ENCODE measurements around the gene ARRB1. TPM values are rescaled to one million over a fixed set of nuclear protein-coding genes. Genes with fewer than 3 reads are reported as not detected.

ARRB1 gene
- total RNA-seq, 1 donor = 33.2 TPM

DNA sequence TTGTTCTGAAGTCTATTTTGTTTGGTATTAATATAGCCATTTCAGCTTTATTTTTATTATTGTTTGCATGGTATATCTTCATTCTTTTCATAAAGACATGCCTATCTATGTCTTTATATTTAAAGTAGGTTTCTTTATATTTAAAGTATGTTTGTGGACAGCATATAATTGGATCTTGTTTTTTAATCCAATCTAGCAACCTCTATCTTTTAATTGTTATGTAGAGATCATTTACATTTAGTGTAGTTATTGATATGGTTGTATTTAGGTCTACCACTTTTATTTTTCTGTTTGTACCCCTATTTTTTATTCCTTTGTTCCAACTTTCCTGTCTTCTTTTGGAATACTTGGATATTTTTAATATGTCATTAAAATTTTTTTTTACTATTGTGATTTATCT, 97.1 kb downstream of the ARRB1 start:
- TF ChIP-seq, protein P1, sequence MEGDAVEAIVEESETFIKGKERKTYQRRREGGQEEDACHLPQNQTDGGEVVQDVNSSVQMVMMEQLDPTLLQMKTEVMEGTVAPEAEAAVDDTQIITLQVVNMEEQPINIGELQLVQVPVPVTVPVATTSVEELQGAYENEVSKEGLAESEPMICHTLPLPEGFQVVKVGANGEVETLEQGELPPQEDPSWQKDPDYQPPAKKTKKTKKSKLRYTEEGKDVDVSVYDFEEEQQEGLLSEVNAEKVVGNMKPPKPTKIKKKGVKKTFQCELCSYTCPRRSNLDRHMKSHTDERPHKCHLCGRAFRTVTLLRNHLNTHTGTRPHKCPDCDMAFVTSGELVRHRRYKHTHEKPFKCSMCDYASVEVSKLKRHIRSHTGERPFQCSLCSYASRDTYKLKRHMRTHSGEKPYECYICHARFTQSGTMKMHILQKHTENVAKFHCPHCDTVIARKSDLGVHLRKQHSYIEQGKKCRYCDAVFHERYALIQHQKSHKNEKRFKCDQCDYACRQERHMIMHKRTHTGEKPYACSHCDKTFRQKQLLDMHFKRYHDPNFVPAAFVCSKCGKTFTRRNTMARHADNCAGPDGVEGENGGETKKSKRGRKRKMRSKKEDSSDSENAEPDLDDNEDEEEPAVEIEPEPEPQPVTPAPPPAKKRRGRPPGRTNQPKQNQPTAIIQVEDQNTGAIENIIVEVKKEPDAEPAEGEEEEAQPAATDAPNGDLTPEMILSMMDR (IDR thresholded peaks at IDR 0.05; ENCODE audit: insufficient read depth, low read depth, low read length) = no peak
- no peak overlapping the region for H3K4me3 ChIP-seq (ENCODE audit: low read depth, low read length)
- DNase-seq (ENCODE audit: low read depth) = no peak

DNA sequence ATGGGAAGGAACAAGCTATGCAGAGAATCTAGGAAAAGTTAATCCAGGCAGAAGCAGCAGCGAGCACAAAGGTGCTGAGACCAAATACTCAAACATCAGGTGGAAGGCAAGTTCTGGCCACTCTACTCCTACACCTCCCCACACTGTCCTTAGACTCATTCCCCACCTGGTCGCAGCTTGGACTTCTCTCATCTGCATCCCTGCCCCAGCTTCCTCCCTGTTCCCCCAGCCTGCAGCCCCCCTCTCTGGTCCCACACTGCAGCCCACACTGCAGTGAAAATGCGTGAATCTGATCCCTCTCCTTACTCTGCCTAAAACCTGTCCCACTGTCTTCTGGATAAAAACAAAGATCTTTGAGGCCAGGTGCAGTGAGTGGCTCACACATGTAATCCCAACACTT, 101.8 kb downstream of the ARRB1 start:
- no peak for DNase-seq (ENCODE audit: low read depth)
- H3K4me3 ChIP-seq (ENCODE audit: low read depth, low read length) = no peak overlapping the region
- TF ChIP-seq, protein P1 (IDR thresholded peaks at IDR 0.05; ENCODE audit: insufficient read depth, low read depth, low read length) = no peak

DNA sequence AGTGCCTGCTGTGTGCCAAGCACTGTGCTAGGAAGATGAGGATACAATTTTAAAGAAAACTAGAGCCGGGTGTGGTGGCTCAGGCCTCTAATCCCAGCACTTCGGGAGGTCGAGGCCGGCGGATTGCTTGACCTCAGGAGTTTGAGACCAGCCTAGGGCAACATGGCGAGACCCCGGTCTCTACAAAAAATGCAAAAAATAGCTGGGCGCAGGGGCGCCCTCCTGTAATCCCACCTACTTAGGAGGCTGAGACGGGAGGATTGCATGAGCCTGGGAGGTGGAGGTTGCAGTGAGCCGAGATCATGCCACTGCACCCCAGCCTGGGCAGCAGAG, 102.6 kb downstream of the ARRB1 start:
- DNase-seq (ENCODE audit: low read depth) = no peak
- H3K4me3 ChIP-seq (ENCODE audit: low read depth, low read length) = no peak overlapping the region
- TF ChIP-seq, protein P1 (IDR thresholded peaks at IDR 0.05; ENCODE audit: insufficient read depth, low read depth, low read length) = no peak

DNA sequence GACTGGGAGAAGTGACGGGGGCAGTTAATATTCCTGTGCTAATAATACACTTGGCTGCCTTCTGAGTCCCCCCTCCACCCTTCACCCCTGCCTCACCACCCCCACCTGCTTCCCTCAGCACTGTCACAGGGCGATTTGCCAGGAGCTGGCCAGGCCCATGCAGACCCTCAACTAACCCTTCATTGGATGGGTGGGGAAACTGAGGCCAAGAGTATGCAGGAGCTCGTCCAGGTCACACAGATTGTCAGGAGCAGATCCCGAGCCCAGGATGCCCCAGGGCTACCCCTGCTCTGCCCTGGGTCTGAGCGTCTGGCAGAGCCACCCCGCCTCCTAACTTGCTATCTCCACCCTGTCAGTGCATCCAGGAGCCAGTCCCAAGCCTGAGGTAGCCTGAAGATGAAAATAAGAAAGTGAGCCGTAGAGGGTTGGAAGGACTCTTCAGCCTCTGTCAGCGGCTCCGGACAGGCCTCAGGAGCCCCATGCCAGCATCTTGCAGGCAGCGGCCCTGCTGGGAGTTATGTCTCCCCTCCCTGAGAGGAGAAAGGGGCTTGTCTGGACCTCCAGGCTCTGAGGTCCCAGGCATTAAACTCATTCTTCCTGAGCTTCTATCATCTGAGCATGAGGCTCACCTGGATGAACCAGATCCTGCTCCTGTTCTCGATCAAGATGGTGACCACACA, 104.7 kb downstream of the ARRB1 start:
- TF ChIP-seq, protein P1 (IDR thresholded peaks at IDR 0.05; ENCODE audit: insufficient read depth, low read depth, low read length) = no peak
- no peak overlapping the region for H3K4me3 ChIP-seq (ENCODE audit: low read depth, low read length)
- no peak for DNase-seq (ENCODE audit: low read depth)

DNA sequence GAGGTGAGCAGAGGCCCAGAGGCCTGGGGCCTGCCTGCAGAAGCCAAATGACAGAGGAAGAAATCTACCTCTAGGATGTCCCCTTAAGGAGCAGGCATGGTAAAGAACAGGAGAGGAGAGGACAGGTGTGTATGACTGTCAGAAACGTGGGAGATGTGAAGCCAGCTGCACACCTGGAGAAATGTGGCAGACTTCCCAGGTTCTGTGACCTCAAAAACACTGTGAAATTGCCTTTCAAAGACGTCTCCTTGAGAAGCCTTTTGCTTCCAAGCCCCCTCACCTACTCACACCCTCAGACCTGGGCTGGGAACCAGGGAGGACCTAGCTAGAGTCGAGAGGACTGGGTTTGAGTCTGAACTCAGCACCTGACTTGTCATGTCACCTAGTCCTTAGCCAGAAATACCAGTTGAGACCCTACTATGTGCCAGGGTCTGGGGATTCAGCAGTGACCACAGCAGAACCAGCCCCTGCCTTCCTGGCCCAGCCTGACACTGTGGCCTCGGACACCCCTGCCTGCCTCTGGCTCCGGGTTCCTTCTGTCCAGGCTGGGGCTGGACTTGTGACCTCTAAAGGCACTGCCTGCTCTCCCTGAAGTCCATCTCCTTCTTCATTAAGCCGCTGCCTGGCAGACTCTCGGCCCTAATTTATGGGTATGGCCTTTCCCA, 105.3 kb downstream of the ARRB1 start:
- TF ChIP-seq, protein P1 (IDR thresholded peaks at IDR 0.05; ENCODE audit: insufficient read depth, low read depth, low read length) = no peak
- no peak for DNase-seq (ENCODE audit: low read depth)
- no peak overlapping the region for H3K4me3 ChIP-seq (ENCODE audit: low read depth, low read length)

DNA sequence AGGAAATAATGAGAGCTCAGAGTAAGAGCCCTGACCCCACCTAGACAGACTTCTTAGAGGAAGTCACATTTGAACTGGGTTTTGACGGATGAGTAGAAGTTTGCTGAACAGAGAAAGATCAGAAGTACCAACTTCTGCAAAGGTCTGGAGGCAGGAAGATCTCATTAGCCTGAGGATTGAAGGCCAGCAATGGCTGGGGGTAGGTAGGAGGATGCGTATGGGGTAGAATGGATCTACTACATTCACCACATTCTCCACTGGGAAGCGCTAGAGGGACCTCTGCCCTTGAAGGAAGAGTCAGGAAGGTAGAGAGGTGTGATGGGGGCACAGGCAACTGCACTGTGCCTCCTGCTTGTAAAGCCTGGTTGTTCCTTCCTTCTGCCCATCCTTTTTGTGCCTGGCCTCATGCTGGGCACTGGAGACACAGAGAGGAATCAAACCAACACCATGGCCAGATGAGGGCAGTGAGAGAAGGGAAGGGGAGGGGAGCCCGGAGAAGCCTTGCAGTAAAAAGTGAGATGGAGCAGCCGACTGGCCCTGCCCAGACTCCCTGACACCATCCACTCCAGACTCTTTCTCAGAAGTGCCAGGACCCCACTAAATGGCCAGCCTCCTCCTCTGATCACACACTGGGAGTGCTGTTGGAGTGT, 106.0 kb downstream of the ARRB1 start:
- no peak overlapping the region for H3K4me3 ChIP-seq (ENCODE audit: low read depth, low read length)
- DNase-seq (ENCODE audit: low read depth) = no peak
- TF ChIP-seq, protein P1 (IDR thresholded peaks at IDR 0.05; ENCODE audit: insufficient read depth, low read depth, low read length) = no peak

Measured in fibroblast of villous mesenchyme (primary cell).